Esophagus squamous epithelium (tissue), 5 donors: ENCODE measurements around the gene CFAP74. TPM values are rescaled to one million over a fixed set of nuclear protein-coding genes. Genes with fewer than 3 reads are reported as not detected.

Source experiments
- DNase-seq: peaks from one replicate; lab custom pipeline; 2025; lab: John Stamatoyannopoulos, UW
- H3K27ac ChIP-seq, 4 donors: fragments of 200-600 bp; sonication (generic); one replicate each; pipeline ENCODE4 v1.5.1; 2016 to 2019; ENCODE audit warnings: mild to moderate bottlenecking in 1 of 4
- H3K27me3 ChIP-seq, 4 donors: fragments of 200-600 bp; sonication (generic); 1 replicate in 3 of 4; 2 replicates in 1 of 4; pipeline versions ENCODE4 v1.5.1 to v1.6.0; 2017 to 2021; ENCODE audit warnings: antibody characterized with exemption in 1 of 4
- H3K36me3 ChIP-seq, 3 donors: fragments of 200-600 bp; sonication (generic); one replicate each; pipeline ENCODE4 v1.5.1; 2016 to 2019
- H3K4me1 ChIP-seq, 3 donors: fragments of 200-600 bp; sonication (generic); one replicate each; pipeline ENCODE4 v1.5.1; 2017 to 2019
- H3K4me3 ChIP-seq, 4 donors: fragments of 200-600 bp; sonication (generic); 1 replicate in 3 of 4; 2 replicates in 1 of 4; pipeline ENCODE4 v1.5.1; 2016 to 2019; ENCODE audit warnings: mild to moderate bottlenecking in 2 of 4, moderate library complexity in 1 of 4
- H3K9me3 ChIP-seq, 3 donors: fragments of 200-600 bp; sonication (generic); one replicate each; pipeline ENCODE4 v1.5.1; 2016 to 2019
- POLR2A ChIP-seq, 4 donors: fragments of 450-650 bp; IDR thresholded peaks; one replicate each; pipeline ENCODE4 v1.6.1; 2017; ENCODE audit warnings: antibody characterized with exemption in 4 of 4, mild to moderate bottlenecking in 4 of 4, moderate library complexity in 3 of 4
- WGBS, 2 donors: methylation state at CpG; one replicate each; pipeline ENCODE4 v1.1.5; 2018; 5-methylcytosine and 5-hydroxymethylcytosine counted together
- intact Hi-C: fragments of 100-400 bp; cut with DNase I; formaldehyde crosslinking; loops from one replicate; pipeline ENCODE4 v1.15.0; 2022
- total RNA-seq, 4 donors: library from RNA; depleted of rRNA; stranded (reverse); fragments of >200 nt; gene quantifications; one replicate each; pipeline ENCODE4 v1.1.0, GENCODE V29; 2016
- TF ChIP-seq, protein P1 (sequence below), 6 experiments: fragments of 450-650 bp in 4 of 6; fragments of 200-600 bp in 2 of 6; sonication (generic) in 2 of 6; IDR thresholded peaks; one replicate each; pipeline ENCODE4 v1.5.1; 2016 to 2019; ENCODE audit warnings: antibody characterized with exemption in 6 of 6, mild to moderate bottlenecking in 4 of 6, moderate library complexity in 4 of 6
- donor health status: DM: yes; HTN: yes; CAD: no.

CFAP74 gene
- total RNA-seq, 4 donors from 2014 or later: not detected

DNA sequence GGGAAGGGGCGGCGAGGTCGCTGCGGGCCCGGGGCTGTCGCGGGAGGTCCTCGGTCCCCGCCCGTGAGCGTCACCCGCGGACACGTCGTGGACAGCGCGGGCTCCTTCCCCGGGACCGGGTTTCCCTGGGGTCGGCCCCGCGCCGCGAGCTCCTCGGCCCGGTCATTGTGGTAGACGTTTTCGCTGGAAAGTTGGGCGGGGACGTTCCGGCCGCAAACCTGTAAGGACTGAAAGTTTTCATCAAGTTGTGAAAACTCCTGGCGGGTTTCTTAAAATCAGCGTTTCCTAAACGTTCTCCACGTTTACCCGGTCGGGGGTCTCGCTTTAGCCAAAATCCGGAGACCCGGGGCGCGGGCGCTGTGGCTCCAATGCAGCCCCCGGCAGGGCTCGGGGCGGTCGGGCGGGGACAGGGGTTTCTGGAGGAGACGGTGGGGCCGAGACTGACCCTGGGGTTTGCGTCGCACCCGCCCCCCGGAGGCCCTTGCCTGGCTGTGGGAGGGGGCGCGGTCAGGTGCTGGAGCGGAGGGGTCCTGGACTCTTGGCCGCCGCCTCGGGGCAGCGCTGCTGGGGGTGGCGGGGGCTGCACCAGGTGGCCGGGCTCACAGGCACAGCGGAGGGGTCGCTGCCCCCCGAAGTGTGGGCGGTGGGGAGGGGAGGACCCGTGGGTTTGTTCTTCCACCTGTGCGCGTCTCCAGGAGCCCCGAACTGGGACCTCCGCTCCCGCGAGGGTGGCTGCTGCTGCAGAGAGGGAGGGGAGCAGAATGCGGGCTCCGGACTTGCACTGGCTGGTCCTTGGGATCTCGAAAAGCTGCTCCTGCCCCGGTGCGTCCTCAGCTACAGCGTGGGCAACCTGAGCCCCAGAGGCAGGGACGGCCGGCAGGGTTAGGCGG lies 47.5 kb upstream of the CFAP74 start:
- Histone ChIP-seq H3K27ac (peak overlapping the region; percentile 57 to 87 (median 82)), H3K4me3 (peak overlapping the region; percentile 66 to 89 (median 74)), H3K36me3 (peaks cover 0 to 8% (median 0%) of the 10 kb centered on the region in 3 donors), H3K9me3 (no peaks in the 10 kb centered on the region), H3K4me1 (peaks cover 8 to 56% (median 8%) of the 10 kb centered on the region in 3 donors), H3K27me3 (peaks cover 0 to 61% (median 2%) of the 10 kb centered on the region in 4 donors)
- 0 to 14% methylated on average over 1 to 14 of the region's 84 CpGs for WGBS, 2 donors
- no peak for TF ChIP-seq POLR2A (IDR thresholded peaks at IDR 0.05)
- TF ChIP-seq, protein P1, sequence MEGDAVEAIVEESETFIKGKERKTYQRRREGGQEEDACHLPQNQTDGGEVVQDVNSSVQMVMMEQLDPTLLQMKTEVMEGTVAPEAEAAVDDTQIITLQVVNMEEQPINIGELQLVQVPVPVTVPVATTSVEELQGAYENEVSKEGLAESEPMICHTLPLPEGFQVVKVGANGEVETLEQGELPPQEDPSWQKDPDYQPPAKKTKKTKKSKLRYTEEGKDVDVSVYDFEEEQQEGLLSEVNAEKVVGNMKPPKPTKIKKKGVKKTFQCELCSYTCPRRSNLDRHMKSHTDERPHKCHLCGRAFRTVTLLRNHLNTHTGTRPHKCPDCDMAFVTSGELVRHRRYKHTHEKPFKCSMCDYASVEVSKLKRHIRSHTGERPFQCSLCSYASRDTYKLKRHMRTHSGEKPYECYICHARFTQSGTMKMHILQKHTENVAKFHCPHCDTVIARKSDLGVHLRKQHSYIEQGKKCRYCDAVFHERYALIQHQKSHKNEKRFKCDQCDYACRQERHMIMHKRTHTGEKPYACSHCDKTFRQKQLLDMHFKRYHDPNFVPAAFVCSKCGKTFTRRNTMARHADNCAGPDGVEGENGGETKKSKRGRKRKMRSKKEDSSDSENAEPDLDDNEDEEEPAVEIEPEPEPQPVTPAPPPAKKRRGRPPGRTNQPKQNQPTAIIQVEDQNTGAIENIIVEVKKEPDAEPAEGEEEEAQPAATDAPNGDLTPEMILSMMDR (IDR thresholded peaks at IDR 0.05): no peak
- intact Hi-C loops: no loop called here
- DNase-seq: no peak

DNA sequence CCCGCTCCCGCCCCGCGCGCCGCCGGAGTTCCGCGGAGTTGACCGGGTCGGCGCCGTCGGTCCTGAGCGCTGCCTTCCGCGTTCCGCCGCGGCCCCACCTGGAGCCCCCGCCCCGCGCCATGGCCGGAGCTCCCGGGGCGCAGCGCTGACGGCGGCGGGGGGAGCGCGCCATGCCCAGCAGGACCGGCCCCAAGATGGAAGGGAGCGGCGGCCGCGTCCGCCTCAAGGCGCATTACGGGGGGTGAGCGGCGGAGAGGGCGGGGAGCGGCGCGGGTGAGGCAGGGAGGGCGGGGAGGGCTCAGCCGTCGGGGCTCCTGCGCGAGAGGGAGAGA lies 46.8 kb upstream of the CFAP74 start:
- Histone ChIP-seq H3K27me3 (peaks cover 0 to 66% (median 2%) of the 10 kb centered on the region in 4 donors), H3K4me3 (peak overlapping the region; percentile 66 to 89 (median 74)), H3K36me3 (peaks cover 0 to 2% (median 0%) of the 10 kb centered on the region in 3 donors), H3K4me1 (peaks cover 8 to 62% (median 15%) of the 10 kb centered on the region in 3 donors), H3K27ac (peak overlapping the region; percentile 57 to 87 (median 82)), H3K9me3 (no peaks in the 10 kb centered on the region)
- WGBS, 2 donors: 0% methylated on average over 2 of the region's 51 CpGs; no CpG with 5 or more reads in 1 of the 2 donors
- no peak for DNase-seq
- TF ChIP-seq, protein P1 (IDR thresholded peaks at IDR 0.05): no peak
- TF ChIP-seq POLR2A (IDR thresholded peaks at IDR 0.05): no peak
- intact Hi-C loops: no loop called here

DNA sequence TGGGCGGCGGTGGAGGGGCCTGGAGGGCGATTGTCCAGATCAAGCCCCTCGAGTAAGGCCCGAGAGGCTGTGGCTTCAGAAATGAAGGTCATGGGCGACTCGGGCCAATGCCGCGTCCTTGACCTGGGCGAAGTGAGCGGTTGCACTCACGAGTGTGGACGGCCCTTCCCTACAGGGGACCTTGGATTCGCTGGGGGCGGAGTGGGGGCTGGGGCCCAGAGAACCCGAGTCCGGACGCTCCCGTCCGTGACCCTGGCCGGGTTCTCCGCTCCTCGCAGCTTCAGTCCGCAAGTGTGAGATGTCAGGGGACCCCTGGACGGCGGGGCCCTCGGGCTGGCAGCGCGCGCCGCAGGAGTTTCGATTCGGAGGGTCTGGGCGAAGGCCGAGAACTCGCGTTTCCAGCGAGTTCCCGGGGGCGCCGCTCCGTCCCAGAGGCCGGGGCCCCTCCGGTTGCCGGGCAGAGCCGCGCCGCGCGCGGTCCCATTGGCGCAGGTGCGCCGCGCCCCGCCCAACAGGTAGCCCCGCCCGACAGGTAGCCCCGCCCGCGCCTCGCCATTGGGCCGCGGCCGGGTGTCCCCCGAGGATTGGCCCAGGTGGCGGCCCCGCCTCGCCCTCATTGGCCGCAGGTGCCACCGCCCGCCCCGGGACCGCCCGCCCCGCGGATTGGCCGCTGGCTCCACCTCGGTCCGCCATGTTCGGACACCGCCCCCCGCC lies 46.3 kb upstream of the CFAP74 start, which contains the start of gene PRKCZ:
Gene PRKCZ, plus strand, starts transcription at position 694 of the 714 bp plus-strand sequence. CDS start 220 bp downstream, outside the sequence.
- Histone ChIP-seq H3K27me3 (peaks cover 0 to 69% (median 2%) of the 10 kb centered on the region in 4 donors), H3K27ac (peak within 1 kb of the TSS; percentile 71 to 87 (median 82)), H3K9me3 (no peaks in the 10 kb centered on the region), H3K4me3 (peak within 1 kb of the TSS; percentile 66 to 89 (median 74)), H3K4me1 (peaks cover 8 to 67% (median 20%) of the 10 kb centered on the region in 3 donors), H3K36me3 (no peaks in the 10 kb centered on the region)
- peak; percentile 47 for DNase-seq
- intact Hi-C loops: loop anchor here (5.0 kb wide), 1 partner anchor 88 kb away; no protein-coding TSS in a partner anchor
- WGBS, 2 donors: 5 to 16% methylated on average over 10 to 30 of the region's 83 CpGs
- TF ChIP-seq, protein P1 (IDR thresholded peaks at IDR 0.05): no peak
- peak in 1 of 4 donors; percentile 40 for TF ChIP-seq POLR2A (IDR thresholded peaks at IDR 0.05)

DNA sequence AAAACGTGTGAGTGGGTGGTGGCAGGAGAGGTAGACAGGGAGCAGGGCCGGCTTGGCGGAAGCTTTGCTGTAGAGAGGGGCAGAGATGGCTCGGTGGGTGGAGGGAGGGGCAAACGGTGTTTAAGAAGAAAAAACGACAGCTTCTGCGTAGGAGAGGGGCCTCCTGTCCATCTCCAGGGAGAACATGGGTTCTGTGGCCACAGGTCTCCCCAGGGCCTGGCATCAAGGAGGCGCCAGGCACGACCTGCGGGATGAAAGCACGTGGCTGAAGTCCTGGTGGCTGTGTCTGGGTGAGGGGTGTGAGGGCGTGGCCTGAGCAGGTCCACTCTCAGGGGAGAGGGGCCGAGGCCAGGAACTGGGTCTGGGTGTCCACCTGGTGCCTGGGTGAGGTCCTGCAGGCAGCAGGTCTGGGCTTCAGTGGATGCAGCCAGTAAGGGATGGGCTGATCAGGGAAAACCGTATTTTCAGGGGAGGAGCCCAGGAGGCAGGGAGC lies 45.7 kb upstream of the CFAP74 start:
- peaks cover 14 to 73% (median 20%) of the 10 kb centered on the region in 3 donors for H3K4me1 ChIP-seq
- H3K9me3 ChIP-seq: no peaks in the 10 kb centered on the region
- peaks cover 0 to 74% (median 2%) of the 10 kb centered on the region in 4 donors for H3K27me3 ChIP-seq
- intact Hi-C loops: loop anchor here (5.0 kb wide), 1 partner anchor 87 kb away; no protein-coding TSS in a partner anchor
- peak overlapping the region in 3 of 4 donors; percentile 71 to 87 (median 85) for H3K27ac ChIP-seq
- WGBS, 2 donors: 51 to 52% methylated on average over 12 to 14 of the region's 14 CpGs
- no peak for DNase-seq
- TF ChIP-seq POLR2A (IDR thresholded peaks at IDR 0.05): no peak
- TF ChIP-seq, protein P1 (IDR thresholded peaks at IDR 0.05): peak in 4 of 6 experiments; percentile 11 to 57 (median 22)
- peak overlapping the region; percentile 66 to 89 (median 74) for H3K4me3 ChIP-seq
- no peaks in the 10 kb centered on the region for H3K36me3 ChIP-seq
